Gastroesophageal sphincter (tissue), 3 donors: ENCODE data around the gene PAFAH1B1.

Experiments
- EP300 ChIP-seq: sonication (generic); formaldehyde crosslinking; IDR thresholded peaks from one replicate; pipeline ENCODE4 v1.6.1; 2017; ENCODE audit warnings: antibody characterized with exemption, mild to moderate bottlenecking
- POLR2A ChIP-seq, 2 donors: fragments of 450-650 bp; IDR thresholded peaks; one replicate each; pipeline ENCODE4 v1.6.1; 2017; ENCODE audit warnings: antibody characterized with exemption in 2 of 2, mild to moderate bottlenecking in 2 of 2, moderate library complexity in 1 of 2
- POLR2AphosphoS5 ChIP-seq: sonication (generic); formaldehyde crosslinking; IDR thresholded peaks from one replicate; pipeline ENCODE4 v1.6.1; 2017; ENCODE audit warnings: antibody characterized with exemption
- TF ChIP-seq, protein P1 (sequence below), 4 experiments: fragments of 200-600 bp in 2 of 4; fragments of 450-650 bp in 2 of 4; sonication (generic) in 1 of 4; IDR thresholded peaks; one replicate each; pipeline ENCODE4 v1.5.1; 2017 to 2019; ENCODE audit warnings: antibody characterized with exemption in 4 of 4, mild to moderate bottlenecking in 2 of 4, moderate library complexity in 2 of 4

DNA sequence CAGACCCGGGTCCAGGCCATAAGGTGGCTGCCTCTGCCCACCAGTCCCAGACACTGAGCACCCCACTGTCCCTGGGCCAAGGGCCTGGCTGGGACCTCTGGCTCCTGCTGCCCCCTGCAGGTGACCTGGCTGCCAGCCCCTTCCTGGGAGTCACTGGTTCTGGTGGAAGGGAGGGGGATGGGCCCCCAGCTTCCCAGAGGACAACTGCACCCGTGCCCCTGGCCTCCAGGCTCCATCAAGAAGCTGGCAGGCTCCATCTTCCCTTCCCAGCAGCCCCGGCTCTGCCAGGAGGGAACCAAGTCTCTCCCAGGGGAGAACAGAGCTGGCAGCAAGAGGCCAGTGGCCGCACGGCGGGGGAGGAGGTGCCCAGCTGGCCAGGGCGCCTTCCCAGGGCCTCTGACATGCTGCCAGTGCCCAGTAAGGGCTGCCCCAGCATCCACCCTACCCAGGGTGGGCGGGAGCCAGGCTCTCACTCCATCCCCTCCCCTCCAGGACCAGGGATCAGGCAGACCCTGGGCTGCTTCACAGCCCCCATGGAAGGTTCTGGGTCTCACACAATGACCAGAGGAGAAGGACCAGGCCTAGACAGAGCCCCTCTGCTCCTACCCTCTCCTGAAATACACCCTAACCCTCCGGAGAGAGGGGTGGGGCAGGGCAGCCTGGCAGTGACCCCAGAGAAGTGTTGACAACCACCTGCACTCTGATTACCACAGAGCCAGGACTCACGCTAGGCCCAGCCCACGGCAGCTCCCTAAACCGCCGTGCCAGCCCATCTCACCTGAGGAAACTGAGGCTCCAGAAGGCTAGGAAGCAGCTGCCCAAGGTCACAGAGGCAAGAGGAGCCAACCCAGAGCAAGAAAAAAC, 114.5 kb downstream of the PAFAH1B1 start:
- TF ChIP-seq POLR2A (IDR thresholded peaks at IDR 0.05): no peak
- TF ChIP-seq, protein P1, sequence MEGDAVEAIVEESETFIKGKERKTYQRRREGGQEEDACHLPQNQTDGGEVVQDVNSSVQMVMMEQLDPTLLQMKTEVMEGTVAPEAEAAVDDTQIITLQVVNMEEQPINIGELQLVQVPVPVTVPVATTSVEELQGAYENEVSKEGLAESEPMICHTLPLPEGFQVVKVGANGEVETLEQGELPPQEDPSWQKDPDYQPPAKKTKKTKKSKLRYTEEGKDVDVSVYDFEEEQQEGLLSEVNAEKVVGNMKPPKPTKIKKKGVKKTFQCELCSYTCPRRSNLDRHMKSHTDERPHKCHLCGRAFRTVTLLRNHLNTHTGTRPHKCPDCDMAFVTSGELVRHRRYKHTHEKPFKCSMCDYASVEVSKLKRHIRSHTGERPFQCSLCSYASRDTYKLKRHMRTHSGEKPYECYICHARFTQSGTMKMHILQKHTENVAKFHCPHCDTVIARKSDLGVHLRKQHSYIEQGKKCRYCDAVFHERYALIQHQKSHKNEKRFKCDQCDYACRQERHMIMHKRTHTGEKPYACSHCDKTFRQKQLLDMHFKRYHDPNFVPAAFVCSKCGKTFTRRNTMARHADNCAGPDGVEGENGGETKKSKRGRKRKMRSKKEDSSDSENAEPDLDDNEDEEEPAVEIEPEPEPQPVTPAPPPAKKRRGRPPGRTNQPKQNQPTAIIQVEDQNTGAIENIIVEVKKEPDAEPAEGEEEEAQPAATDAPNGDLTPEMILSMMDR (IDR thresholded peaks at IDR 0.05): peak in 2 of 4 experiments; percentile 22 to 50
- TF ChIP-seq POLR2AphosphoS5: no peak
- no peak for TF ChIP-seq EP300
